ENCODE data around the gene KDM3A. TPM values are rescaled to one million over a fixed set of nuclear protein-coding genes. Genes with fewer than 3 reads are reported as not detected.

Gene KDM3A
- total and polyA plus RNA-seq, 10 of the 15 experiments (the other 5 are each of a cell fraction or from before 2014, with no cell fraction given): 3.8 to 102 (median 11.1) TPM

GRCh38 chr2:86446060-86446459 lies 4.9 kb downstream of the KDM3A start (continued):
- TF ChIP-seq ZNF24 (IDR thresholded peaks at IDR 0.05) (no peak), MTA3 (IDR thresholded peaks at IDR 0.05; ENCODE audit: borderline replicate concordance, low read length) (no peak), NFYA (IDR thresholded peaks at IDR 0.05; ENCODE audit: borderline replicate concordance, low read depth, low read length) (no peak), NR2C1 (IDR thresholded peaks at IDR 0.05) (no peak), ZNF274 (IDR thresholded peaks at IDR 0.05; ENCODE audit: insufficient read depth, insufficient read length) (no peak), SRF (IDR thresholded peaks at IDR 0.05; ENCODE audit: low read depth in 2 of 2, low read length in 2 of 2) (no peak), FOXK2 (IDR thresholded peaks at IDR 0.05) (no peak), CTCF (IDR thresholded peaks at IDR 0.05 in 2 of 3, conservative IDR thresholded peaks at IDR 0.05 in 1 of 3; ENCODE audit: control insufficient read depth in 2 of 3, extremely low read depth in 1 of 3, insufficient read depth in 1 of 3, low read depth in 3 of 3, low read length in 3 of 3) (no peak)

- FAIRE-seq: no peak
- Histone ChIP-seq H3K9ac (ENCODE audit: control insufficient read depth, insufficient read depth, low read length) (no peak overlapping the region), H3K4me3 (no peak overlapping the region), H4K20me1 (ENCODE audit: control insufficient read depth, insufficient read depth) (no peaks in the 10 kb centered on the region), H3K9me3 (replicated peaks; ENCODE audit: control insufficient read depth, insufficient read depth, low read length) (no peaks in the 10 kb centered on the region), H2AFZ (ENCODE audit: control insufficient read depth, low read depth, low read length) (no peak overlapping the region), H3K79me2 (ENCODE audit: control insufficient read depth, insufficient read depth, low read length) (peaks cover 9% of the 10 kb centered on the region), H3K4me1 (ENCODE audit: control insufficient read depth, insufficient read depth, low read length) (no peaks in the 10 kb centered on the region), H3K4me2 (ENCODE audit: control insufficient read depth, insufficient read depth) (no peak overlapping the region), H3K36me3 (ENCODE audit: control insufficient read depth in 2 of 2, insufficient read depth in 2 of 2, low read length in 1 of 2) (peaks cover 5 to 59% of the 10 kb centered on the region in 2 experiments), H3K27ac (ENCODE audit: control insufficient read depth, insufficient read depth) (no peak overlapping the region), H3K27me3 (replicated peaks in 1 of 2; ENCODE audit: control insufficient read depth in 2 of 2, insufficient read depth in 2 of 2, low read length in 1 of 2) (no peaks in the 10 kb centered on the region)
- no TSS peak for BruUV-seq (replicated peaks)
- no peak for TF ChIP-seq CHD4 (IDR thresholded peaks at IDR 0.05)
- no peak for TF ChIP-seq MTA3 (IDR thresholded peaks at IDR 0.05; ENCODE audit: borderline replicate concordance, low read length)
- TF ChIP-seq IKZF1 (conservative IDR thresholded peaks at IDR 0.05): no peak
- TF ChIP-seq NR2F1 (conservative IDR thresholded peaks at IDR 0.05): no peak
- no peak for TF ChIP-seq CHD1 (IDR thresholded peaks at IDR 0.05; ENCODE audit: low read depth, low read length)
- TF ChIP-seq YBX1 (IDR thresholded peaks at IDR 0.05): no peak
- TF ChIP-seq RELA (IDR thresholded peaks at IDR 0.05; ENCODE audit: borderline replicate concordance, partially characterized antibody): no peak
- TF ChIP-seq SRF (IDR thresholded peaks at IDR 0.05; ENCODE audit: low read depth in 2 of 2, low read length in 2 of 2): no peak
- no peak for TF ChIP-seq MYB (IDR thresholded peaks at IDR 0.05; ENCODE audit: borderline replicate concordance, low read depth, low read length)
- no peak for TF ChIP-seq GATAD2B (conservative IDR thresholded peaks at IDR 0.05; ENCODE audit: low read depth)
- no peak for TF ChIP-seq NFXL1 (IDR thresholded peaks at IDR 0.05; ENCODE audit: borderline replicate concordance)
- no peak for TF ChIP-seq BHLHE40 (IDR thresholded peaks at IDR 0.05; ENCODE audit: borderline replicate concordance in 1 of 2, low read depth in 2 of 2, low read length in 1 of 2)
- no peak for TF ChIP-seq EZH2 (IDR thresholded peaks at IDR 0.05; ENCODE audit: borderline replicate concordance, control insufficient read depth, low read depth, low read length)
- TF ChIP-seq HSF1 (IDR thresholded peaks at IDR 0.05; ENCODE audit: low read depth, low read length): no peak
- no peak for DNase-seq (ENCODE audit: low read depth, low spot score)
- intact Hi-C loops (cut with micrococcal nuclease; ENCODE audit: unreplicated experiment) (no loop called here), in situ Hi-C loops (cut with MboI) (no loop called here)
- ATAC-seq: no peak
- ChIA-PET RAD21 (ENCODE audit: unreplicated experiment) (interaction anchor here (0.8 kb wide), 1 partner anchor 13 kb away, joined by 3 read pairs; the partner anchor contains the start of gene KDM3A), SMC1A (ENCODE audit: uncharacterized antibody, unreplicated experiment) (interaction anchor here (1.0 to 1.3 kb wide), 2 partner anchors 57 to 233 kb away, joined by 3 read pairs; no protein-coding TSS in a partner anchor), POLR2A (interaction anchor here (1.0 kb wide), 1 partner anchor 13 kb away, joined by 4 read pairs; the partner anchor contains the start of gene KDM3A), CTCF (no interaction called here)
- 77% methylated on average over 2 of the region's 2 CpGs for whole genome bisulfite sequencing (ENCODE audit: insufficient coverage, insufficient replicate concordance, low lambda C conversion rate, missing lambda C conversion rate)
Measured at GRCh38 chr2:86453836-86454235, 12.7 kb downstream of the KDM3A start.
